ENCODE data around the gene KIAA1217.
"Not testable (repeated sequence)": the region's sequence is repeated elsewhere in the genome, so short reads cannot be mapped to it uniquely, and the experiment has no call there.

Gene KIAA1217

GRCh38 chr10:24292304-24293293 lies 83.7 kb downstream of the KIAA1217 start:
- no peak for DNase-seq (ENCODE audit: low spot score)

- DNase-seq (ENCODE audit: low spot score) = no peak
Observed at GRCh38 chr10:24299578-24300260, 90.8 kb downstream of the KIAA1217 start.

- DNase-seq (ENCODE audit: low spot score) = no peak
Observed at GRCh38 chr10:24303522-24304310, 94.8 kb downstream of the KIAA1217 start.

GRCh38 chr10:24305551-24306506 lies 96.9 kb downstream of the KIAA1217 start:
- DNase-seq (ENCODE audit: low spot score) = no peak

- DNase-seq (ENCODE audit: low spot score) = no peak
Observed at GRCh38 chr10:24306507-24306875, 97.6 kb downstream of the KIAA1217 start.

- DNase-seq (ENCODE audit: low spot score) = no peak
Observed at GRCh38 chr10:24307116-24307515, 98.2 kb downstream of the KIAA1217 start.

- no peak for DNase-seq (ENCODE audit: low spot score)
Observed at GRCh38 chr10:24307696-24308485, 99.0 kb downstream of the KIAA1217 start.

- DNase-seq (ENCODE audit: low spot score) = no peak
Observed at GRCh38 chr10:24310104-24310503, 101.2 kb downstream of the KIAA1217 start.

GRCh38 chr10:24311888-24312287 lies 103.0 kb downstream of the KIAA1217 start:
- no peak for DNase-seq (ENCODE audit: low spot score)

GRCh38 chr10:24313283-24313682 lies 104.3 kb downstream of the KIAA1217 start:
- no peak for DNase-seq (ENCODE audit: low spot score)

- DNase-seq (ENCODE audit: low spot score) = no peak
Observed at GRCh38 chr10:24315211-24315610, 106.3 kb downstream of the KIAA1217 start.

GRCh38 chr10:24318517-24318916 lies 109.6 kb downstream of the KIAA1217 start:
- DNase-seq (ENCODE audit: low spot score) = no peak

GRCh38 chr10:24320373-24320772 lies 111.4 kb downstream of the KIAA1217 start:
- DNase-seq (ENCODE audit: low spot score) = no peak

- no peak for DNase-seq (ENCODE audit: low spot score)
Observed at GRCh38 chr10:24324651-24325050, 115.7 kb downstream of the KIAA1217 start.

GRCh38 chr10:24331457-24331856 lies 122.5 kb downstream of the KIAA1217 start:
- DNase-seq (ENCODE audit: low spot score) = no peak

- no peak for DNase-seq (ENCODE audit: low spot score)
Observed at GRCh38 chr10:24333736-24334135, 124.8 kb downstream of the KIAA1217 start.

GRCh38 chr10:24334279-24334939 lies 125.5 kb downstream of the KIAA1217 start:
- DNase-seq (ENCODE audit: low spot score) = no peak

- not testable (repeated sequence) for DNase-seq (ENCODE audit: low spot score)
Observed at GRCh38 chr10:24337723-24338122, 128.8 kb downstream of the KIAA1217 start.

GRCh38 chr10:24339387-24339786 lies 130.4 kb downstream of the KIAA1217 start:
- no peak for DNase-seq (ENCODE audit: low spot score)

GRCh38 chr10:24340446-24340845 lies 131.5 kb downstream of the KIAA1217 start:
- DNase-seq (ENCODE audit: low spot score) = no peak
